Breast epithelium (tissue), 4 donors: ENCODE data around the gene NOD1. TPM values are rescaled to one million over a fixed set of nuclear protein-coding genes. Genes with fewer than 3 reads are reported as not detected.
A peak's percentile ranks its signal among the peaks of the same experiment; 100 is the strongest.

Experiments
- DNase-seq, 2 donors: peaks; one replicate each; pipeline ENCODE4 v3.0.0-alpha.2; 2019; ENCODE audit warnings: low spot score in 2 of 2
- H3K27ac ChIP-seq, 2 donors: fragments of 200-600 bp; sonication (generic) in 1 of 2; one replicate each; pipeline ENCODE4 v1.5.1; 2016 to 2019; ENCODE audit warnings: mild to moderate bottlenecking in 1 of 2
- H3K27me3 ChIP-seq, 2 donors: fragments of 200-600 bp; sonication (generic) in 1 of 2; one replicate each; pipeline versions ENCODE4 v1.5.1 to v1.6.0; 2017 to 2019; ENCODE audit warnings: control low read depth in 1 of 2, mild to moderate bottlenecking in 1 of 2
- H3K36me3 ChIP-seq: fragments of 200-600 bp; one replicate; pipeline ENCODE4 v1.5.1; 2019
- H3K4me1 ChIP-seq, 2 donors: fragments of 200-600 bp; sonication (generic); one replicate each; pipeline ENCODE4 v1.5.1; 2016 to 2019; ENCODE audit warnings: control low read depth in 1 of 2
- H3K4me3 ChIP-seq, 3 donors: fragments of 200-600 bp; sonication (generic); 1 replicate in 2 of 3; 2 replicates in 1 of 3; pipeline ENCODE4 v1.5.1; 2016 to 2019; ENCODE audit warnings: mild to moderate bottlenecking in 3 of 3, moderate library complexity in 2 of 3
- H3K9me3 ChIP-seq, 2 donors: fragments of 200-600 bp; sonication (generic) in 1 of 2; one replicate each; pipeline ENCODE4 v1.5.1; 2016 to 2019; ENCODE audit warnings: control low read depth in 1 of 2
- CTCF ChIP-seq, 3 donors: fragments of 450-650 bp; IDR thresholded peaks; one replicate each; pipeline ENCODE4 v1.5.1; 2016 to 2017; ENCODE audit warnings: antibody characterized with exemption in 3 of 3, mild to moderate bottlenecking in 3 of 3, moderate library complexity in 3 of 3
- POLR2A ChIP-seq: fragments of 450-650 bp; IDR thresholded peaks from one replicate; pipeline ENCODE4 v1.6.1; 2016; ENCODE audit warnings: antibody characterized with exemption, mild to moderate bottlenecking, moderate library complexity
- POLR2AphosphoS5 ChIP-seq, 3 donors: sonication (generic); formaldehyde crosslinking; IDR thresholded peaks; one replicate each; pipeline ENCODE4 v1.6.1; 2017; ENCODE audit warnings: antibody characterized with exemption in 3 of 3
- intact Hi-C: fragments of 100-400 bp; cut with DNase I; formaldehyde crosslinking; loops from one replicate; pipeline ENCODE4 v1.15.1; 2023; ENCODE audit warnings: low total_unique reads
- total RNA-seq, 3 donors: library from RNA; depleted of rRNA; stranded (reverse); fragments of >200 nt; gene quantifications; one replicate each; pipeline ENCODE4 v1.1.0, GENCODE V29; 2016

Gene NOD1
- total RNA-seq, 3 donors from 2014 or later: 11.2 to 34.4 (median 21.4) TPM

GRCh38 chr7:30470163-30470770 lies 8.3 kb downstream of the NOD1 start:
- no peaks in the 10 kb centered on the region for H3K27me3 ChIP-seq
- DNase-seq: no peak
- H3K36me3 ChIP-seq: no peaks in the 10 kb centered on the region
- peak overlapping the region; percentile 82 to 94 for H3K27ac ChIP-seq
- peak in 1 of 3 donors; percentile 55 for TF ChIP-seq POLR2AphosphoS5 (IDR thresholded peaks at IDR 0.05)
- no peak for TF ChIP-seq POLR2A
- intact Hi-C loops: no loop called here
- H3K9me3 ChIP-seq: no peaks in the 10 kb centered on the region
- H3K4me1 ChIP-seq: peaks cover 21 to 24% of the 10 kb centered on the region in 2 donors
- H3K4me3 ChIP-seq: peak overlapping the region in 1 of 3 donors; percentile 35

- Histone ChIP-seq H3K9me3 (no peaks in the 10 kb centered on the region), H3K4me1 (peaks cover 21 to 24% of the 10 kb centered on the region in 2 donors), H3K27ac (peak overlapping the region; percentile 82 to 94), H3K36me3 (no peaks in the 10 kb centered on the region), H3K4me3 (peak overlapping the region in 2 of 3 donors; percentile 6 to 35), H3K27me3 (no peaks in the 10 kb centered on the region)
- intact Hi-C loops: no loop called here
- no peak for TF ChIP-seq POLR2A
- peak; percentile 67 to 85 (median 76) for TF ChIP-seq POLR2AphosphoS5 (IDR thresholded peaks at IDR 0.05)
- TF ChIP-seq CTCF (IDR thresholded peaks at IDR 0.05): peak in 2 of 3 donors; percentile 34 to 58
- peak; percentile 72 to 93 for DNase-seq
These were observed 9.3 kb downstream of the NOD1 start for GRCh38 chr7:30469303-30469702.

DNA sequence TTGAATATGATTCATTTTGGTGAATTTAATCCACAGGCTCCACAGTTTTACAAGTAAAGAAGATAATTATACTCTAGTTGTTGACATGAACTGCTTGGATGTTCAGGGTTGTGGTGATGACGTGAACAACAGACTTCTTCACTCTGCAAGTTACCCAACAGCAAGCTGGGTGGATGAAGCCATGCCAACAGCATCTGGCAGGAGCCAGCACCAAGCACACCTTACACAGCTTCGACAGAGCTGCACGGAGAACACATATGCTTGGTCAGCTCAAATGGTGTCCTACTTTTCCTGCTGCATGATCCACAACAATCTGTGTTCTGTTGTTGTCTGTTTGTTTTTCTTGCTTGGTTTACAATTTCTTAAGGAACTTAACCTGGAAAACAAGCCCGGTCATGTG lies 9.8 kb downstream of the NOD1 start:
- H3K9me3 ChIP-seq: no peaks in the 10 kb centered on the region
- DNase-seq: peak in 1 of 2 donors; percentile 72
- H3K4me1 ChIP-seq: peaks cover 21 to 24% of the 10 kb centered on the region in 2 donors
- H3K36me3 ChIP-seq: no peaks in the 10 kb centered on the region
- peak overlapping the region; percentile 82 to 94 for H3K27ac ChIP-seq
- intact Hi-C loops: no loop called here
- H3K4me3 ChIP-seq: peak overlapping the region in 2 of 3 donors; percentile 6 to 35
- TF ChIP-seq CTCF (IDR thresholded peaks at IDR 0.05) (no peak), POLR2A (no peak), POLR2AphosphoS5 (IDR thresholded peaks at IDR 0.05) (peak; percentile 6 to 78 (median 9))
- no peaks in the 10 kb centered on the region for H3K27me3 ChIP-seq

GRCh38 chr7:30468041-30468440 lies 10.5 kb downstream of the NOD1 start:
- Histone ChIP-seq H3K4me1 (peaks cover 19 to 21% of the 10 kb centered on the region in 2 donors), H3K36me3 (no peaks in the 10 kb centered on the region), H3K27ac (peak overlapping the region; percentile 82 to 94), H3K4me3 (no peak overlapping the region), H3K9me3 (no peaks in the 10 kb centered on the region), H3K27me3 (no peaks in the 10 kb centered on the region)
- intact Hi-C loops: no loop called here
- DNase-seq: no peak
- TF ChIP-seq POLR2A (no peak), CTCF (IDR thresholded peaks at IDR 0.05) (no peak), POLR2AphosphoS5 (IDR thresholded peaks at IDR 0.05) (no peak)

- Histone ChIP-seq H3K27me3 (no peaks in the 10 kb centered on the region), H3K27ac (peak overlapping the region; percentile 82 to 94), H3K4me1 (peaks cover 18 to 19% of the 10 kb centered on the region in 2 donors), H3K9me3 (no peaks in the 10 kb centered on the region), H3K4me3 (no peak overlapping the region), H3K36me3 (no peaks in the 10 kb centered on the region)
- TF ChIP-seq POLR2AphosphoS5 (IDR thresholded peaks at IDR 0.05): no peak
- TF ChIP-seq POLR2A: no peak
- no peak for TF ChIP-seq CTCF (IDR thresholded peaks at IDR 0.05)
- no peak for DNase-seq
- intact Hi-C loops: no loop called here
These were observed 11.3 kb downstream of the NOD1 start for GRCh38 chr7:30467271-30467670.
